NCI-H345 (cell line): ENCODE data around the gene PLAU.
"Not testable (repeated sequence)": the region's sequence is repeated elsewhere in the genome, so short reads cannot be mapped to it uniquely, and the experiment has no call there.

ENCODE experiments used
- DNase-seq: peaks from one replicate; lab custom pipeline; 2025; lab: John Stamatoyannopoulos, UW

PLAU gene

GRCh38 chr10:73876971-73877370 lies 34.0 kb upstream of the PLAU start:
- no peak for DNase-seq

GRCh38 chr10:73877533-73878160 lies 33.3 kb upstream of the PLAU start:
- no peak for DNase-seq

- DNase-seq: no peak
Observed at GRCh38 chr10:73878365-73878764, 32.6 kb upstream of the PLAU start.

- peak; percentile 65 for DNase-seq
Observed at GRCh38 chr10:73879296-73880173, 31.4 kb upstream of the PLAU start.

GRCh38 chr10:73881221-73881919 lies 29.6 kb upstream of the PLAU start:
- DNase-seq: no peak

GRCh38 chr10:73884017-73884416 lies 26.9 kb upstream of the PLAU start:
- DNase-seq: no peak

GRCh38 chr10:73886085-73886529 lies 24.8 kb upstream of the PLAU start:
- peak; percentile 60 for DNase-seq

- DNase-seq: no peak
Observed at GRCh38 chr10:73886661-73887293, 24.2 kb upstream of the PLAU start.

- peak; percentile 42 for DNase-seq
Observed at GRCh38 chr10:73887294-73888039, 23.5 kb upstream of the PLAU start.

GRCh38 chr10:73888514-73888913 lies 22.4 kb upstream of the PLAU start:
- DNase-seq: peak; percentile 49

- peak; percentile 80 for DNase-seq
Observed at GRCh38 chr10:73889014-73889413, 21.9 kb upstream of the PLAU start.

GRCh38 chr10:73889416-73889815 lies 21.5 kb upstream of the PLAU start:
- not testable (repeated sequence) for DNase-seq

- no peak for DNase-seq
Observed at GRCh38 chr10:73890261-73890660, 20.7 kb upstream of the PLAU start.

- not testable (repeated sequence) for DNase-seq
Observed at GRCh38 chr10:73890830-73891229, 20.1 kb upstream of the PLAU start.

- no peak for DNase-seq
Observed at GRCh38 chr10:73891540-73891939, 19.4 kb upstream of the PLAU start.

- DNase-seq: no peak
Observed at GRCh38 chr10:73892310-73893030, 18.5 kb upstream of the PLAU start.

GRCh38 chr10:73893426-73893825 lies 17.5 kb upstream of the PLAU start:
- no peak for DNase-seq

GRCh38 chr10:73894245-73894971 lies 16.5 kb upstream of the PLAU start:
- no peak for DNase-seq

- not testable (repeated sequence) for DNase-seq
Observed at GRCh38 chr10:73895381-73895780, 15.6 kb upstream of the PLAU start.

- no peak for DNase-seq
Observed at GRCh38 chr10:73897693-73898092, 13.2 kb upstream of the PLAU start.
